IPS DF 4.7 (cell line): ENCODE measurements around the gene NUMBL.
"Not testable (repeated sequence)": the region's sequence is repeated elsewhere in the genome, so short reads cannot be mapped to it uniquely, and the experiment has no call there.

Experiments used
- DNase-seq: peaks from one replicate; pipeline ENCODE4 v3.0.0-alpha.2; 2013; ENCODE audit warnings: low spot score; ENCODE audit errors: extremely low read depth

The NUMBL gene

GRCh38 chr19:40632311-40633036, 58.0 kb downstream of the NUMBL start:
- peak; percentile 44 for DNase-seq

- DNase-seq, result no peak
These were observed 59.8 kb downstream of the NUMBL start for GRCh38 chr19:40630571-40631160.

- DNase-seq, result no peak
These were observed 61.1 kb downstream of the NUMBL start for GRCh38 chr19:40629346-40629745.

- DNase-seq, result no peak
These were observed 62.8 kb downstream of the NUMBL start for GRCh38 chr19:40627486-40628279.

GRCh38 chr19:40626918-40627317, 63.5 kb downstream of the NUMBL start:
- DNase-seq, result no peak

- no peak for DNase-seq
These were observed 64.9 kb downstream of the NUMBL start for GRCh38 chr19:40625406-40626120.

GRCh38 chr19:40624369-40625153, 65.9 kb downstream of the NUMBL start:
- not testable (repeated sequence) for DNase-seq

GRCh38 chr19:40623403-40624251, 66.8 kb downstream of the NUMBL start:
- peak; percentile 74 for DNase-seq

GRCh38 chr19:40622773-40623075, 67.7 kb downstream of the NUMBL start:
- DNase-seq, result no peak

- DNase-seq, result no peak
These were observed 68.3 kb downstream of the NUMBL start for GRCh38 chr19:40621966-40622772.

- DNase-seq, result no peak
These were observed 69.2 kb downstream of the NUMBL start for GRCh38 chr19:40621283-40621682.

- DNase-seq, result no peak
These were observed 70.3 kb downstream of the NUMBL start for GRCh38 chr19:40620161-40620485.

GRCh38 chr19:40619333-40620160, 70.9 kb downstream of the NUMBL start:
- no peak for DNase-seq

GRCh38 chr19:40617961-40618360, 72.5 kb downstream of the NUMBL start:
- no peak for DNase-seq

GRCh38 chr19:40616941-40617340, 73.5 kb downstream of the NUMBL start:
- no peak for DNase-seq

GRCh38 chr19:40616178-40616577, 74.3 kb downstream of the NUMBL start:
- DNase-seq, result no peak
